Trophoblast cell (in vitro differentiated cells and primary cell): Measurements from ENCODE around the gene ATF2.

Source experiments
- DNase-seq, 2 donors: peaks; one replicate each; pipeline ENCODE4 v3.0.0-alpha.2; 2016
- H2AFZ ChIP-seq: 2 replicates; pipeline ENCODE4 v1.6.1; 2013; ENCODE audit warnings: low read length, moderate library complexity, mild to moderate bottlenecking; ENCODE audit not compliant: insufficient read depth, poor library complexity
- H2AK5ac ChIP-seq: 2 replicates; pipeline ENCODE4 v1.6.1; 2013; ENCODE audit warnings: mild to moderate bottlenecking, low read length
- H2BK120ac ChIP-seq: 2 replicates; pipeline ENCODE4 v1.6.1; 2013; ENCODE audit warnings: low read length, mild to moderate bottlenecking, moderate library complexity; ENCODE audit not compliant: insufficient read depth, poor library complexity
- H2BK12ac ChIP-seq: 2 replicates; pipeline ENCODE4 v1.6.1; 2013; ENCODE audit warnings: mild to moderate bottlenecking, low read length, moderate library complexity
- H2BK5ac ChIP-seq: 2 replicates; pipeline ENCODE4 v1.6.1; 2013; ENCODE audit warnings: low read length, low read depth, moderate library complexity, mild to moderate bottlenecking; ENCODE audit not compliant: poor library complexity
- H3K14ac ChIP-seq: 2 replicates; pipeline ENCODE4 v1.6.1; 2013; ENCODE audit warnings: mild to moderate bottlenecking, low read length
- H3K18ac ChIP-seq: 2 replicates; pipeline ENCODE4 v1.6.1; 2013; ENCODE audit warnings: mild to moderate bottlenecking, low read length
- H3K23ac ChIP-seq: 2 replicates; pipeline ENCODE4 v1.6.1; 2013; ENCODE audit warnings: low read length
- H3K27ac ChIP-seq: 2 replicates; pipeline ENCODE4 v1.5.1; 2013; ENCODE audit warnings: low read depth, mild to moderate bottlenecking, inconsistent platforms, low read length, moderate library complexity
- H3K27me3 ChIP-seq: 2 replicates; pipeline ENCODE4 v1.6.1; 2013; ENCODE audit warnings: inconsistent platforms, mild to moderate bottlenecking, low read length, moderate library complexity; ENCODE audit not compliant: insufficient read depth
- H3K36me3 ChIP-seq, 2 experiments: 1 replicate in 1 of 2; 2 replicates in 1 of 2; pipeline ENCODE4 v1.6.1; 2013; ENCODE audit warnings: low read length in 2 of 2, mild to moderate bottlenecking in 2 of 2, moderate library complexity in 1 of 2; ENCODE audit not compliant: insufficient read depth in 2 of 2, control insufficient read depth in 1 of 2
- H3K4ac ChIP-seq: 2 replicates; pipeline ENCODE4 v1.6.1; 2013; ENCODE audit warnings: low read depth, mild to moderate bottlenecking, low read length, moderate library complexity
- H3K4me1 ChIP-seq, 2 experiments: 1 replicate in 1 of 2; 2 replicates in 1 of 2; pipeline ENCODE4 v1.6.1; 2013; ENCODE audit warnings: low read length in 2 of 2, mild to moderate bottlenecking in 2 of 2, moderate library complexity in 1 of 2; ENCODE audit not compliant: insufficient read depth in 2 of 2, control insufficient read depth in 1 of 2
- H3K4me2 ChIP-seq: 2 replicates; pipeline ENCODE4 v1.6.1; 2013; ENCODE audit warnings: inconsistent platforms, mild to moderate bottlenecking, low read length, moderate library complexity
- H3K4me3 ChIP-seq: 2 replicates; pipeline ENCODE4 v1.5.1; 2013; ENCODE audit warnings: mild to moderate bottlenecking, low read depth, low read length, inconsistent platforms
- H3K79me1 ChIP-seq: one replicate; pipeline ENCODE4 v1.6.1; 2013; ENCODE audit warnings: low read length
- H3K79me2 ChIP-seq: 2 replicates; pipeline ENCODE4 v1.6.1; 2013; ENCODE audit warnings: low read length, mild to moderate bottlenecking; ENCODE audit not compliant: control insufficient read depth, insufficient read depth, poor library complexity
- H3K9ac ChIP-seq: 2 replicates; pipeline ENCODE4 v1.6.1; 2013; ENCODE audit warnings: mild to moderate bottlenecking, low read length
- H3K9me3 ChIP-seq: 2 replicates; pipeline ENCODE4 v1.6.1; 2013; ENCODE audit warnings: low read depth, mild to moderate bottlenecking, control low read depth, inconsistent platforms, low read length; ENCODE audit not compliant: insufficient read depth
- H4K12ac ChIP-seq: 2 replicates; pipeline ENCODE4 v1.6.1; 2013; ENCODE audit warnings: low read depth, mild to moderate bottlenecking, low read length, moderate library complexity
- H4K8ac ChIP-seq: 2 replicates; pipeline ENCODE4 v1.6.1; 2013; ENCODE audit warnings: low read depth, mild to moderate bottlenecking, low read length, moderate library complexity
- H4K91ac ChIP-seq: one replicate; pipeline ENCODE4 v1.6.1; 2013; ENCODE audit warnings: low read depth, mild to moderate bottlenecking, low read length, moderate library complexity
- WGBS: extraction: QIAGEN DNeasy Blood & Tissue Kit; methylation state at CpG from one replicate; pipeline ENCODE4 v1.1.7; 2013; ENCODE audit warnings: missing lambda C conversion rate; ENCODE audit not compliant: insufficient read length, insufficient coverage; ENCODE audit errors: extremely low coverage; 5-methylcytosine and 5-hydroxymethylcytosine counted together

The ATF2 gene

GRCh38 chr2:175135862-175136261, 32.1 kb downstream of the ATF2 start:
- H3K4me1 ChIP-seq = no peaks in the 10 kb centered on the region
- no peak overlapping the region for H3K23ac ChIP-seq
- WGBS = no CpG with 5 or more reads among the region's 2 CpGs
- no peak overlapping the region for H2BK120ac ChIP-seq
- no peak overlapping the region for H4K91ac ChIP-seq
- no peak overlapping the region for H4K12ac ChIP-seq
- DNase-seq = no peak
- H3K79me2 ChIP-seq = no peaks in the 10 kb centered on the region
- no peak overlapping the region for H3K14ac ChIP-seq
- no peaks in the 10 kb centered on the region for H3K9me3 ChIP-seq
- H3K27me3 ChIP-seq = no peaks in the 10 kb centered on the region
- no peak overlapping the region for H2BK5ac ChIP-seq
- no peak overlapping the region for H3K9ac ChIP-seq
- no peak overlapping the region for H4K8ac ChIP-seq
- no peak overlapping the region for H3K4me2 ChIP-seq
- no peak overlapping the region for H2AK5ac ChIP-seq
- H3K27ac ChIP-seq = no peak overlapping the region
- no peak overlapping the region for H3K18ac ChIP-seq
- peaks cover 3% of the 10 kb centered on the region in 2 experiments for H3K36me3 ChIP-seq
- H2BK12ac ChIP-seq = no peak overlapping the region
- H3K79me1 ChIP-seq = no peaks in the 10 kb centered on the region
- no peak overlapping the region for H3K4me3 ChIP-seq
- H2AFZ ChIP-seq = no peak overlapping the region
- no peak overlapping the region for H3K4ac ChIP-seq

GRCh38 chr2:175135177-175135576, 32.8 kb downstream of the ATF2 start:
- Histone ChIP-seq H2AK5ac (no peak overlapping the region), H2BK12ac (no peak overlapping the region), H3K14ac (no peak overlapping the region), H4K91ac (no peak overlapping the region), H3K27ac (no peak overlapping the region), H3K9me3 (no peaks in the 10 kb centered on the region), H3K9ac (no peak overlapping the region), H3K18ac (no peak overlapping the region), H3K79me2 (no peaks in the 10 kb centered on the region), H3K4ac (no peak overlapping the region), H3K4me2 (no peak overlapping the region), H3K27me3 (no peaks in the 10 kb centered on the region), H3K36me3 (peaks cover 3% of the 10 kb centered on the region in 2 experiments), H3K23ac (no peak overlapping the region), H2BK120ac (no peak overlapping the region), H3K4me3 (no peak overlapping the region), H2BK5ac (no peak overlapping the region), H4K8ac (no peak overlapping the region), H3K79me1 (no peaks in the 10 kb centered on the region), H4K12ac (no peak overlapping the region), H3K4me1 (no peaks in the 10 kb centered on the region), H2AFZ (no peak overlapping the region)
- no CpG with 5 or more reads among the region's 3 CpGs for WGBS
- DNase-seq = no peak

GRCh38 chr2:175131252-175131651, 36.8 kb downstream of the ATF2 start:
- H3K4me3 ChIP-seq = no peak overlapping the region
- no peaks in the 10 kb centered on the region for H3K9me3 ChIP-seq
- no peak overlapping the region for H3K23ac ChIP-seq
- H2AFZ ChIP-seq = no peak overlapping the region
- no peak overlapping the region for H2BK12ac ChIP-seq
- no peak overlapping the region for H2AK5ac ChIP-seq
- H3K4ac ChIP-seq = no peak overlapping the region
- H3K79me2 ChIP-seq = no peaks in the 10 kb centered on the region
- no peak overlapping the region for H4K12ac ChIP-seq
- WGBS = no CpG with 5 or more reads among the region's 2 CpGs
- no peaks in the 10 kb centered on the region for H3K27me3 ChIP-seq
- H3K14ac ChIP-seq = no peak overlapping the region
- no peak overlapping the region for H3K9ac ChIP-seq
- H3K4me2 ChIP-seq = no peak overlapping the region
- no peaks in the 10 kb centered on the region for H3K79me1 ChIP-seq
- no peak overlapping the region for H2BK5ac ChIP-seq
- peaks cover 3 to 6% of the 10 kb centered on the region in 2 experiments for H3K36me3 ChIP-seq
- no peak overlapping the region for H2BK120ac ChIP-seq
- DNase-seq = no peak
- H4K91ac ChIP-seq = no peak overlapping the region
- no peak overlapping the region for H3K27ac ChIP-seq
- no peak overlapping the region for H4K8ac ChIP-seq
- H3K18ac ChIP-seq = no peak overlapping the region
- no peaks in the 10 kb centered on the region for H3K4me1 ChIP-seq

GRCh38 chr2:175126661-175127060, 41.3 kb downstream of the ATF2 start:
- Histone ChIP-seq H2BK120ac (no peak overlapping the region), H2AFZ (no peak overlapping the region), H3K27ac (no peak overlapping the region), H3K4me2 (no peak overlapping the region), H4K12ac (no peak overlapping the region), H3K4ac (no peak overlapping the region), H3K23ac (no peak overlapping the region), H3K9ac (no peak overlapping the region), H3K4me3 (no peak overlapping the region), H2AK5ac (no peak overlapping the region), H4K91ac (no peak overlapping the region), H3K79me2 (no peaks in the 10 kb centered on the region), H4K8ac (no peak overlapping the region), H3K9me3 (no peaks in the 10 kb centered on the region), H3K27me3 (no peaks in the 10 kb centered on the region), H3K14ac (no peak overlapping the region), H3K18ac (no peak overlapping the region), H2BK12ac (no peak overlapping the region), H2BK5ac (no peak overlapping the region), H3K4me1 (no peaks in the 10 kb centered on the region), H3K79me1 (no peaks in the 10 kb centered on the region), H3K36me3 (peaks cover 0 to 3% of the 10 kb centered on the region in 2 experiments)
- no CpG with 5 or more reads among the region's 1 CpG for WGBS
- DNase-seq = no peak
